ENCODE measurements around the gene PHOX2A.

PHOX2A gene

GRCh38 chr11:72222106-72222891 lies 21.7 kb downstream of the PHOX2A start:
- CTCF ChIA-PET = interaction anchor here (0.6 to 8.0 kb wide), 19 partner anchors 8 to 217 kb away, joined by 3 to 76 read pairs (median 4); partner anchors contain the start of gene CLPB
- no peak for TF ChIP-seq CTCF (IDR thresholded peaks at IDR 0.05; ENCODE audit: insufficient read depth, low read length, missing control alignments)
- no peak for DNase-seq (ENCODE audit: low read depth, low spot score)
- H3K4me3 ChIP-seq (ENCODE audit: low read depth, low read length) = peak overlapping the region; percentile 91
- POLR2A ChIA-PET = interaction anchor here (1.2 kb wide), 1 partner anchor 77 kb away, joined by 3 read pairs; no protein-coding TSS in a partner anchor

- ChIA-PET CTCF (interaction anchor here (0.9 to 5.2 kb wide), 8 partner anchors 11 to 210 kb away, joined by 3 to 24 read pairs (median 14); no protein-coding TSS in a partner anchor), POLR2A (no interaction called here)
- DNase-seq (ENCODE audit: low read depth, low spot score) = no peak
- no peak overlapping the region for H3K4me3 ChIP-seq (ENCODE audit: low read depth, low read length)
- TF ChIP-seq CTCF (IDR thresholded peaks at IDR 0.05; ENCODE audit: insufficient read depth, low read length, missing control alignments) = no peak
Observed at GRCh38 chr11:72221386-72222075, 22.4 kb downstream of the PHOX2A start.

GRCh38 chr11:72220696-72221363 lies 23.1 kb downstream of the PHOX2A start:
- no peak for TF ChIP-seq CTCF (IDR thresholded peaks at IDR 0.05; ENCODE audit: insufficient read depth, low read length, missing control alignments)
- DNase-seq (ENCODE audit: low read depth, low spot score) = no peak
- CTCF ChIA-PET = interaction anchor here (1.2 to 2.8 kb wide), 4 partner anchors 10 to 211 kb away, joined by 3 to 15 read pairs (median 14); no protein-coding TSS in a partner anchor
- H3K4me3 ChIP-seq (ENCODE audit: low read depth, low read length) = no peak overlapping the region
- POLR2A ChIA-PET = no interaction called here

GRCh38 chr11:72218251-72218745 lies 25.7 kb downstream of the PHOX2A start:
- TF ChIP-seq CTCF (IDR thresholded peaks at IDR 0.05; ENCODE audit: insufficient read depth, low read length, missing control alignments) = no peak
- ChIA-PET CTCF (interaction anchor here (1.2 to 1.6 kb wide), 2 partner anchors 35 to 196 kb away, joined by 3 to 4 read pairs; no protein-coding TSS in a partner anchor), POLR2A (no interaction called here)
- H3K4me3 ChIP-seq (ENCODE audit: low read depth, low read length) = no peak overlapping the region
- DNase-seq (ENCODE audit: low read depth, low spot score) = no peak

GRCh38 chr11:72217841-72218240 lies 26.1 kb downstream of the PHOX2A start:
- CTCF ChIA-PET = no interaction called here
- DNase-seq (ENCODE audit: low read depth, low spot score) = no peak
- POLR2A ChIA-PET = no interaction called here
- TF ChIP-seq CTCF (IDR thresholded peaks at IDR 0.05; ENCODE audit: insufficient read depth, low read length, missing control alignments) = no peak
- no peak overlapping the region for H3K4me3 ChIP-seq (ENCODE audit: low read depth, low read length)
